Panc1 (cell line): ENCODE results near the gene MDFI.

Source experiments
- CTCF ChIP-seq: fragments of 450-650 bp; IDR thresholded peaks from 2 replicates; pipeline ENCODE4 v1.5.1; 2017; ENCODE audit warnings: mild to moderate bottlenecking
- POLR2AphosphoS5 ChIP-seq: IDR thresholded peaks from 2 replicates; pipeline ENCODE4 v1.6.1; 2012; ENCODE audit warnings: mild to moderate bottlenecking, low read depth, low read length, moderate library complexity
- SIN3A ChIP-seq: IDR thresholded peaks from 2 replicates; pipeline ENCODE4 v1.6.1; 2012; ENCODE audit warnings: low read depth, mild to moderate bottlenecking, low read length, moderate library complexity, borderline replicate concordance; ENCODE audit not compliant: insufficient read depth

- TF ChIP-seq POLR2AphosphoS5 (no peak), CTCF (no peak), SIN3A (no peak)
These were observed 39.6 kb upstream of the MDFI start for GRCh38 chr6:41598670-41599014.
